Activated naive CD8-positive, alpha-beta T cell treated with anti-CD3 and anti-CD28 coated beads, Interleukin-2, amount 50 U/mL, for 24 hours (primary cell): ENCODE data around the gene PSMD13.
A peak's percentile ranks its signal among the peaks of the same experiment; 100 is the strongest.
"Not testable (repeated sequence)": the region's sequence is repeated elsewhere in the genome, so short reads cannot be mapped to it uniquely, and the experiment has no call there.

Experiments
- ATAC-seq: fragments of 150-1000 bp; cut with Tn5 transposase; one replicate; pipeline ENCODE4 v1.10.0; 2021
- DNase-seq: peaks from one replicate; pipeline ENCODE4 v3.0.0; 2021
- H3K27ac Mint-ChIP-seq: one replicate; pipeline ENCODE4 v1.8.0; 2021; ENCODE audit warnings: mild to moderate bottlenecking, mixed read lengths
- H3K27me3 Mint-ChIP-seq: one replicate; pipeline ENCODE4 v1.8.0; 2021; ENCODE audit warnings: mixed read lengths
- H3K36me3 Mint-ChIP-seq: one replicate; pipeline ENCODE4 v1.8.0; 2021; ENCODE audit warnings: low read depth, mixed read lengths
- H3K4me1 Mint-ChIP-seq: one replicate; pipeline ENCODE4 v1.8.0; 2021; ENCODE audit warnings: mixed read lengths
- H3K4me3 Mint-ChIP-seq: one replicate; pipeline ENCODE4 v1.8.0; 2021; ENCODE audit warnings: mild to moderate bottlenecking, moderate library complexity, mixed read lengths
- H3K9me3 Mint-ChIP-seq: one replicate; pipeline ENCODE4 v1.8.0; 2021; ENCODE audit warnings: mixed read lengths

PSMD13 gene

GRCh38 chr11:236774-237767 lies at the start of gene PSMD13:
PSMD13 (plus strand) TSS chr11:236976; CDS start chr11:237050, 74 bp downstream.
- H3K27ac Mint-ChIP-seq, result peak within 1 kb of the TSS; percentile 97
- peaks cover 54% of the 10 kb centered on the region for H3K4me1 Mint-ChIP-seq
- no peaks in the 10 kb centered on the region for H3K27me3 Mint-ChIP-seq
- peak; percentile 94 for DNase-seq
- no peaks in the 10 kb centered on the region for H3K9me3 Mint-ChIP-seq
- ATAC-seq, result peak; percentile 88
- peak within 1 kb of the TSS; percentile 93 for H3K4me3 Mint-ChIP-seq
- peaks cover 37% of the 10 kb centered on the region for H3K36me3 Mint-ChIP-seq

- not testable (repeated sequence) for H3K9me3 Mint-ChIP-seq, H3K36me3 Mint-ChIP-seq, H3K4me1 Mint-ChIP-seq, H3K27me3 Mint-ChIP-seq, H3K27ac Mint-ChIP-seq, DNase-seq, H3K4me3 Mint-ChIP-seq
- peak; percentile 18 for ATAC-seq
Observed at GRCh38 chr11:189200-189783, 47.5 kb upstream of the PSMD13 start.

- not testable (repeated sequence) for H3K9me3 Mint-ChIP-seq, H3K4me3 Mint-ChIP-seq, H3K36me3 Mint-ChIP-seq, H3K27me3 Mint-ChIP-seq, H3K27ac Mint-ChIP-seq, H3K4me1 Mint-ChIP-seq
- peak; percentile 45 for DNase-seq
- ATAC-seq, result peak; percentile 80
Observed at GRCh38 chr11:189843-190311, 46.9 kb upstream of the PSMD13 start.

- ATAC-seq, DNase-seq, H3K36me3 Mint-ChIP-seq, H3K4me3 Mint-ChIP-seq, H3K4me1 Mint-ChIP-seq, H3K9me3 Mint-ChIP-seq, H3K27ac Mint-ChIP-seq, H3K27me3 Mint-ChIP-seq: not testable (repeated sequence)
Observed at GRCh38 chr11:190546-190945, 46.2 kb upstream of the PSMD13 start.

- H3K4me1 Mint-ChIP-seq, H3K27ac Mint-ChIP-seq, H3K36me3 Mint-ChIP-seq, H3K27me3 Mint-ChIP-seq, H3K4me3 Mint-ChIP-seq, H3K9me3 Mint-ChIP-seq: not testable (repeated sequence)
- peak; percentile 62 for ATAC-seq
- DNase-seq, result peak; percentile 39
Observed at GRCh38 chr11:191490-192478, 45.0 kb upstream of the PSMD13 start.

- not testable (repeated sequence) for H3K27ac Mint-ChIP-seq, H3K4me3 Mint-ChIP-seq, H3K36me3 Mint-ChIP-seq, H3K4me1 Mint-ChIP-seq, H3K27me3 Mint-ChIP-seq, H3K9me3 Mint-ChIP-seq, DNase-seq, ATAC-seq
Observed at GRCh38 chr11:192674-193128, 44.1 kb upstream of the PSMD13 start, which contains the start of gene SCGB1C1. SCGB1C1 (plus strand) TSS chr11:193078; CDS start chr11:193100, 22 bp downstream.

- H3K9me3 Mint-ChIP-seq, H3K4me3 Mint-ChIP-seq, DNase-seq, H3K27me3 Mint-ChIP-seq, H3K4me1 Mint-ChIP-seq, H3K36me3 Mint-ChIP-seq, H3K27ac Mint-ChIP-seq, ATAC-seq: not testable (repeated sequence)
Observed at GRCh38 chr11:193481-193880, 43.3 kb upstream of the PSMD13 start.

- no peak overlapping the region for H3K4me3 Mint-ChIP-seq
- DNase-seq, result peak; percentile 1
- H3K27me3 Mint-ChIP-seq, result no peaks in the 10 kb centered on the region
- ATAC-seq, result no peak
- H3K9me3 Mint-ChIP-seq, result no peaks in the 10 kb centered on the region
- no peaks in the 10 kb centered on the region for H3K36me3 Mint-ChIP-seq
- H3K4me1 Mint-ChIP-seq, result peaks cover 17% of the 10 kb centered on the region
- no peak overlapping the region for H3K27ac Mint-ChIP-seq
Observed at GRCh38 chr11:196786-197731, 39.7 kb upstream of the PSMD13 start.

GRCh38 chr11:197741-198235 lies 39.0 kb upstream of the PSMD13 start:
- Mint-ChIP-seq H3K27me3 (no peaks in the 10 kb centered on the region), H3K36me3 (peaks cover 4% of the 10 kb centered on the region), H3K4me3 (no peak overlapping the region), H3K9me3 (no peaks in the 10 kb centered on the region), H3K4me1 (peaks cover 22% of the 10 kb centered on the region), H3K27ac (no peak overlapping the region)
- DNase-seq (no peak), ATAC-seq (no peak)

GRCh38 chr11:198236-198806 lies 38.5 kb upstream of the PSMD13 start:
- no peak overlapping the region for H3K27ac Mint-ChIP-seq
- no peak overlapping the region for H3K4me3 Mint-ChIP-seq
- H3K27me3 Mint-ChIP-seq, result no peaks in the 10 kb centered on the region
- no peaks in the 10 kb centered on the region for H3K9me3 Mint-ChIP-seq
- peaks cover 28% of the 10 kb centered on the region for H3K4me1 Mint-ChIP-seq
- DNase-seq (no peak), ATAC-seq (no peak)
- peaks cover 8% of the 10 kb centered on the region for H3K36me3 Mint-ChIP-seq

GRCh38 chr11:199004-199581 lies 37.7 kb upstream of the PSMD13 start:
- no peaks in the 10 kb centered on the region for H3K9me3 Mint-ChIP-seq
- H3K4me1 Mint-ChIP-seq, result peaks cover 35% of the 10 kb centered on the region
- no peak overlapping the region for H3K27ac Mint-ChIP-seq
- no peak overlapping the region for H3K4me3 Mint-ChIP-seq
- DNase-seq (no peak), ATAC-seq (no peak)
- H3K27me3 Mint-ChIP-seq, result no peaks in the 10 kb centered on the region
- H3K36me3 Mint-ChIP-seq, result peaks cover 12% of the 10 kb centered on the region

- Mint-ChIP-seq H3K4me3 (no peak overlapping the region), H3K4me1 (peaks cover 41% of the 10 kb centered on the region), H3K27me3 (no peaks in the 10 kb centered on the region), H3K36me3 (peaks cover 12% of the 10 kb centered on the region), H3K27ac (no peak overlapping the region), H3K9me3 (no peaks in the 10 kb centered on the region)
- ATAC-seq, result no peak
- peak; percentile 2 for DNase-seq
Observed at GRCh38 chr11:199782-200181, 37.0 kb upstream of the PSMD13 start.
